ENCODE results near the gene LIMS2.

The LIMS2 gene

GRCh38 chr2:127606625-127607398 lies 68.5 kb downstream of the LIMS2 start:
- DNase-seq (ENCODE audit: low read depth): no peak

- no peak for DNase-seq (ENCODE audit: low read depth)
Measured at GRCh38 chr2:127605691-127606263, 69.6 kb downstream of the LIMS2 start.

GRCh38 chr2:127604986-127605385 lies 70.3 kb downstream of the LIMS2 start:
- no peak for DNase-seq (ENCODE audit: low read depth)

GRCh38 chr2:127599211-127599610 lies 76.1 kb downstream of the LIMS2 start:
- DNase-seq (ENCODE audit: low read depth): no peak

GRCh38 chr2:127598711-127599110 lies 76.6 kb downstream of the LIMS2 start:
- no peak for DNase-seq (ENCODE audit: low read depth)

GRCh38 chr2:127597984-127598380 lies 77.3 kb downstream of the LIMS2 start:
- no peak for DNase-seq (ENCODE audit: low read depth)

- no peak for DNase-seq (ENCODE audit: low read depth)
Measured at GRCh38 chr2:127597046-127597983, 78.0 kb downstream of the LIMS2 start.

- no peak for DNase-seq (ENCODE audit: low read depth)
Measured at GRCh38 chr2:127596311-127597045, 78.9 kb downstream of the LIMS2 start.

- no peak for DNase-seq (ENCODE audit: low read depth)
Measured at GRCh38 chr2:127594116-127594591, 81.2 kb downstream of the LIMS2 start.

- no peak for DNase-seq (ENCODE audit: low read depth)
Measured at GRCh38 chr2:127593228-127594115, 81.9 kb downstream of the LIMS2 start.

GRCh38 chr2:127592761-127593227 lies 82.5 kb downstream of the LIMS2 start:
- no peak for DNase-seq (ENCODE audit: low read depth)

- peak; percentile 56 for DNase-seq (ENCODE audit: low read depth)
Measured at GRCh38 chr2:127591221-127591923, 84.0 kb downstream of the LIMS2 start.

GRCh38 chr2:127590386-127591190 lies 84.7 kb downstream of the LIMS2 start:
- DNase-seq (ENCODE audit: low read depth): no peak

GRCh38 chr2:127589841-127590240 lies 85.5 kb downstream of the LIMS2 start:
- no peak for DNase-seq (ENCODE audit: low read depth)

- DNase-seq (ENCODE audit: low read depth): no peak
Measured at GRCh38 chr2:127589358-127589757, 86.0 kb downstream of the LIMS2 start.
